Measurements from ENCODE around the gene ARRDC2. TPM values are rescaled to one million over a fixed set of nuclear protein-coding genes. Genes with fewer than 3 reads are reported as not detected.

ARRDC2 gene
- total and polyA plus RNA-seq, 2 of the 13 experiments (the other 11 are each of a cell fraction or from before 2014, with no cell fraction given), result 2.1 to 3.4 TPM

DNA sequence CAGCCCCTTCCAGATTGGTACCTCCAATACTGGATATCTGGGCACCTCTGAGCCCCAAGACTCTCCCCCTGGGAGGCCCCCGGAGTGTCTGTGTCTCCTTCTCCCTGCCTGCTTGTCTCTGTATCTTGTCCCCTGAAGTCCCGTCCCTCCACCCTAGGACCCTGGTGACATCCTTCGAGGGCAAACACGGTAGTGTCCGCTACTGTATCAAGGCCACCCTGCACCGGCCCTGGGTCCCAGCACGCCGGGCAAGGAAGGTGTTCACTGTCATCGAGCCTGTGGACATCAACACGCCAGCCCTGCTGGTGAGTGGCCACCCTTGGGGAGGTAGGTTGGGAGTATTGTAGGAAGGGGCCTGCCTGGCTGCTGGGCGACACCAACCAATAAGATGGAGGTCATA lies 844 bp downstream of the ARRDC2 start (continued):
- no peak for TF ChIP-seq ZMYM4 (CRISPR knock-in tag; IDR thresholded peaks at IDR 0.05)
- TF ChIP-seq, protein P1, sequence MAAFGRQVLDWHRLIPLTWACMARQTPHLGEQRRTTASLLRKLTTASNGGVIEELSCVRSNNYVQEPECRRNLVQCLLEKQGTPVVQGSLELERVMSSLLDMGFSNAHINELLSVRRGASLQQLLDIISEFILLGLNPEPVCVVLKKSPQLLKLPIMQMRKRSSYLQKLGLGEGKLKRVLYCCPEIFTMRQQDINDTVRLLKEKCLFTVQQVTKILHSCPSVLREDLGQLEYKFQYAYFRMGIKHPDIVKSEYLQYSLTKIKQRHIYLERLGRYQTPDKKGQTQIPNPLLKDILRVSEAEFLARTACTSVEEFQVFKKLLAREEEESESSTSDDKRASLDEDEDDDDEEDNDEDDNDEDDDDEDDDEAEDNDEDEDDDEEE (CRISPR knock-in tag; IDR thresholded peaks at IDR 0.05), result no peak
- TF ChIP-seq, protein P2, sequence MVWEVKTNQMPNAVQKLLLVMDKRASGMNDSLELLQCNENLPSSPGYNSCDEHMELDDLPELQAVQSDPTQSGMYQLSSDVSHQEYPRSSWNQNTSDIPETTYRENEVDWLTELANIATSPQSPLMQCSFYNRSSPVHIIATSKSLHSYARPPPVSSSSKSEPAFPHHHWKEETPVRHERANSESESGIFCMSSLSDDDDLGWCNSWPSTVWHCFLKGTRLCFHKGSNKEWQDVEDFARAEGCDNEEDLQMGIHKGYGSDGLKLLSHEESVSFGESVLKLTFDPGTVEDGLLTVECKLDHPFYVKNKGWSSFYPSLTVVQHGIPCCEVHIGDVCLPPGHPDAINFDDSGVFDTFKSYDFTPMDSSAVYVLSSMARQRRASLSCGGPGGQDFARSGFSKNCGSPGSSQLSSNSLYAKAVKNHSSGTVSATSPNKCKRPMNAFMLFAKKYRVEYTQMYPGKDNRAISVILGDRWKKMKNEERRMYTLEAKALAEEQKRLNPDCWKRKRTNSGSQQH (CRISPR knock-in tag; IDR thresholded peaks at IDR 0.05; ENCODE audit: low read depth), result no peak
- no peak for TF ChIP-seq HOXA3 (CRISPR knock-in tag; IDR thresholded peaks at IDR 0.05)
- TF ChIP-seq, protein P3, sequence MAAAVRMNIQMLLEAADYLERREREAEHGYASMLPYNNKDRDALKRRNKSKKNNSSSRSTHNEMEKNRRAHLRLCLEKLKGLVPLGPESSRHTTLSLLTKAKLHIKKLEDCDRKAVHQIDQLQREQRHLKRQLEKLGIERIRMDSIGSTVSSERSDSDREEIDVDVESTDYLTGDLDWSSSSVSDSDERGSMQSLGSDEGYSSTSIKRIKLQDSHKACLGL (CRISPR knock-in tag; IDR thresholded peaks at IDR 0.05), result 0 out of 2 replicates have a peak, but pooled peaks have one; percentile 21
- no peak for TF ChIP-seq SAP130 (CRISPR knock-in tag; IDR thresholded peaks at IDR 0.05; ENCODE audit: low read depth)
- TF ChIP-seq ZNF615 (CRISPR knock-in tag; IDR thresholded peaks at IDR 0.05; ENCODE audit: borderline replicate concordance), result no peak
- no peak for TF ChIP-seq HOXA7 (CRISPR knock-in tag; IDR thresholded peaks at IDR 0.05)
- no peak for TF ChIP-seq JUNB (CRISPR knock-in tag; IDR thresholded peaks at IDR 0.05; ENCODE audit: borderline replicate concordance)
- no peak for TF ChIP-seq ZNF430 (CRISPR knock-in tag; IDR thresholded peaks at IDR 0.05)
- peak; percentile 25 for TF ChIP-seq TEAD3 (CRISPR knock-in tag; optimal IDR thresholded peaks at IDR 0.05; ENCODE audit: borderline replicate concordance)
- TF ChIP-seq YEATS2 (CRISPR knock-in tag; IDR thresholded peaks at IDR 0.05; ENCODE audit: borderline replicate concordance), result 0 out of 2 replicates have a peak, but pooled peaks have one; percentile 8
- TF ChIP-seq U2AF2 (IDR thresholded peaks at IDR 0.05; ENCODE audit: low read depth, low read length), result no peak
- TF ChIP-seq ZNF282 (IDR thresholded peaks at IDR 0.05; ENCODE audit: partially characterized antibody), result no peak
